ENCODE data around the gene PDXP. TPM values are rescaled to one million over a fixed set of nuclear protein-coding genes. Genes with fewer than 3 reads are reported as not detected.
"Not testable (repeated sequence)": the region's sequence is repeated elsewhere in the genome, so short reads cannot be mapped to it uniquely, and the experiment has no call there.

PDXP gene, protein sequence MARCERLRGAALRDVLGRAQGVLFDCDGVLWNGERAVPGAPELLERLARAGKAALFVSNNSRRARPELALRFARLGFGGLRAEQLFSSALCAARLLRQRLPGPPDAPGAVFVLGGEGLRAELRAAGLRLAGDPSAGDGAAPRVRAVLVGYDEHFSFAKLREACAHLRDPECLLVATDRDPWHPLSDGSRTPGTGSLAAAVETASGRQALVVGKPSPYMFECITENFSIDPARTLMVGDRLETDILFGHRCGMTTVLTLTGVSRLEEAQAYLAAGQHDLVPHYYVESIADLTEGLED
- total RNA-seq: 10 to 100 TPM; 18.6 to 21.7 (median 20.4) TPM
- polyA plus RNA-seq: 21.0 TPM
- long read RNA-seq, donor 1, transcript PDXP-201 (2 exons, 2,010 nt): major isoform, 106 of 106 reads
- long read RNA-seq, donor 1, partial matches to known transcripts: 0 of 106 reads
- long read RNA-seq, donor 1, other reads (novel, unspliced or antisense): 0 of 106 reads
- long read RNA-seq, donor 2, transcript PDXP-201 (2 exons, 2,010 nt): major isoform, 80 of 80 reads
- long read RNA-seq, donor 2, partial matches to known transcripts: 0 of 80 reads
- long read RNA-seq, donor 2, other reads (novel, unspliced or antisense): 0 of 80 reads
- long read RNA-seq, donor 3, partial matches to known transcripts: 0 of 2 reads
- long read RNA-seq, donor 3, other reads (novel, unspliced or antisense): 0 of 2 reads
- long read RNA-seq, donor 4, transcript PDXP-201 (2 exons, 2,010 nt): major isoform, 55 of 55 reads
- long read RNA-seq, donor 4, partial matches to known transcripts: 0 of 55 reads
- long read RNA-seq, donor 4, other reads (novel, unspliced or antisense): 0 of 55 reads

DNA sequence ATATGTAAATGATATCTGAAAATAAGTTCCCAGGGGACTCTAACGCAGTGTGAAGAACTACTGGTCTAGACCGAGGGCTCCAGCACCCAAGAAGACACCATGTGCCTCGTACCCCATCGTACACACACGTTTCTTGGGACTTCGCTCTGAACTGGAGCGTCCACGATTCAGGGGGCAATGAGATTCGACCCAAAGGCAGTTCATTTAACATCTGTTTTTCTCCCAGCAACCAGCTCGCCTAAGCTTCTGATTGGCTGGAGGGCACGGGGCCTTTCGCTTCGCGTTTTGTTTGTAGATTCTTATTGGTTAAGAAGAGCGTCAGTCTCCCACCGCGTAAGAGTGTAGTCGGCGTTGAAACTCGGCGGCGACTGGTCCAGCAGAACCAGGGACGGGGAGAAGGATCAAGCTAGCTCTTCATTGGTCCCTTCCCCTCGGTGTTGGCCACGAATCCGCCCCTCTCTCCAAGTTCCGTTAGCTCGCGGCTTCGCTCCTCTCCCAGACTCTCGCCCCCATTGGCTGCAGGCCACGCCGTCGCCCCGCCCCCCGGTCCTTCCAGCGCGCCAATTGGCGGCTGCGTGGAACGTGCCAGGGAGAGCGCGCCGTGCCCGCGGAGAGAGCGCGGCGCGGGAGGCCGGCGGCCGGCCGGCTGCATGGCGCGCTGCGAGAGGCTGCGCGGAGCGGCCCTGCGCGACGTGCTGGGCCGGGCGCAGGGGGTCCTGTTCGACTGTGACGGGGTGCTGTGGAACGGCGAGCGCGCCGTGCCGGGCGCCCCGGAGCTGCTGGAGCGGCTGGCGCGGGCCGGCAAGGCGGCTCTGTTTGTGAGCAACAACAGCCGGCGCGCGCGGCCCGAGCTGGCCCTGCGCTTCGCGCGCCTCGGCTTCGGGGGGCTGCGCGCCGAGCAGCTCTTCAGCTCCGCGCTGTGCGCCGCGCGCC is at the start of gene PDXP:
TSS of gene PDXP (plus strand) at position 591 of the 933 bp plus-strand sequence. CDS start at position 651, 60 bp downstream.
- intact Hi-C loops (cut with DNase I): no loop called here
- WGBS: under 1% methylated on average over 101 of the region's 101 CpGs

DNA sequence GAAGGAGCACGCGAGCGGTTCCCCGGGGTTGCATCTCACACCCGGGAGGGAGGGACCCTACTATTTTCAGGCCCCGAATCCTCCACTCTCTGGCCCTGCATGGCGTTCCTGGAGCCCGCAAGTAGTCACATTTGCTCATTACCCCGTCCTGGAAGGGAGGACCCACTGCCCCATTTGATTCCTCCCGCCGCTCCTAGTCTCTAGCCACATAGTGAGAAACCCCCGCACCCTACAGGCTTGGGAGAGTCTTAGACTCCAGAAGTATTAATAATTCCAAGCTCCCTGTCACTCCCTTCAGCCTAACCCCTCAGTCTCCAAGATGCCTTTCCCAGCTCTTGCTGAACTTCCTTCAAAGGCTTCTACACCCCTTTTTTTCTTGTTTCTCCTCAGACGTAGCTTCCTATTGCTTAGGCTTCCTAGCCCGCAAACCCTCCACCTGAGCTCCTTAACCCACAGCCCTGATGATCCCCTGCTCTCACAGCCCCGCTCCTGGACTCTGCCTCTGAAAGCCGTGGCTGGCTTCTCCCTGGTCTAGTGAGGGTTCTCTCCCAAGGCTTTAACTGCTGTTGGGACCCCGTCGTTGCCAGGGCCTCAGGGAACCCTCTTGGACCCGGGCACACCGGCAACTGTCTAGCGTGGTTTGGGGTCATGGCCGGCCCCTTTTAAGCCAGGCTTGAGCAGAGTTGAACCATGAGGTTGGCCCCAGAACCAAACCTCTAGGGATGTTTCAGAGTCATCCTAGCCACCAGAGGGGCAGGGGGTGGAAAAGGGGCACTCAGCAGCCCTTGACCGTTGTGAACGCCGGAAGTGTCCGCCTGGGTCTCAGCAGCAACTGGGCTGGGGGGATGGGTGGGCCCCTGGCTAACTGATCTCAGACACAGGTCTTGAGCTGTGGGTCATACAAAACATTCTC is 49.0 kb upstream of the PDXP start:
- Histone ChIP-seq H3K27ac (ENCODE audit: low read length) (peak overlapping the region; percentile 86), H3K4me3 (ENCODE audit: low read length) (peak overlapping the region; percentile 90), H3K27me3 (ENCODE audit: control insufficient read depth, insufficient read depth) (no peaks in the 10 kb centered on the region), H3K4me1 (ENCODE audit: control insufficient read depth, insufficient read depth, low read length) (peaks cover 4% of the 10 kb centered on the region), H3K9me3 (ENCODE audit: control insufficient read depth, low read length) (no peaks in the 10 kb centered on the region)
- intact Hi-C loops (cut with DNase I): no loop called here
- ATAC-seq: peak in 1 of 2 donors; percentile 0
- 12% methylated on average over 26 of the region's 26 CpGs for WGBS
- peak in 1 of 3 donors; percentile 62 for DNase-seq

More for the DNA sequence above, at the start of gene PDXP:
- Histone ChIP-seq H3K27me3 (ENCODE audit: control insufficient read depth, insufficient read depth) (no peaks in the 10 kb centered on the region), H3K4me3 (ENCODE audit: low read length) (peak within 1 kb of the TSS; percentile 66), H3K4me1 (ENCODE audit: control insufficient read depth, insufficient read depth, low read length) (peaks cover 14% of the 10 kb centered on the region), H3K27ac (ENCODE audit: low read length) (peak within 1 kb of the TSS; percentile 94), H3K9me3 (ENCODE audit: control insufficient read depth, low read length) (no peaks in the 10 kb centered on the region)
- ATAC-seq (peak; percentile 97 to 98), DNase-seq (peak; percentile 99 to 100 (median 100))

DNA sequence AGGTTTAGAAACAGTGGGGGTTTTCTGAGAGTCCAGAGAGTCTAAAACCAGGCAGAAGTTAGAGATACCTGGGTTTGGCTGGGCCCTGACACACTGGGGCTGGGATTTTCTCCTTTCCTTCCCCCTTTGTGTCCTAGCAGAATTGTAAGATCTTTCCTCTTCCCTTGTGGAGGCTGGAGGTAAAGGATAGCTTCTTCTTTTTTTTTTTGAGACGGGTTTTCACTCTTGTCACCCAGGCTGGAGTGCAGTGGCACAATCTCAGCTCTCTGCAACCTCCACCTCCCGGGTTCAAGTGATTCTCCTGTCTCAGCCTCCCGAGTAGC is 48.4 kb upstream of the PDXP start:
- H3K27ac ChIP-seq (ENCODE audit: low read length); H3K4me3 ChIP-seq (ENCODE audit: low read length); intact Hi-C loops (cut with DNase I); ATAC-seq; H3K4me1 ChIP-seq (ENCODE audit: control insufficient read depth, insufficient read depth, low read length); H3K9me3 ChIP-seq (ENCODE audit: control insufficient read depth, low read length); H3K27me3 ChIP-seq (ENCODE audit: control insufficient read depth, insufficient read depth); DNase-seq: not testable (repeated sequence)
- 76% methylated on average over 3 of the region's 3 CpGs for WGBS

DNA sequence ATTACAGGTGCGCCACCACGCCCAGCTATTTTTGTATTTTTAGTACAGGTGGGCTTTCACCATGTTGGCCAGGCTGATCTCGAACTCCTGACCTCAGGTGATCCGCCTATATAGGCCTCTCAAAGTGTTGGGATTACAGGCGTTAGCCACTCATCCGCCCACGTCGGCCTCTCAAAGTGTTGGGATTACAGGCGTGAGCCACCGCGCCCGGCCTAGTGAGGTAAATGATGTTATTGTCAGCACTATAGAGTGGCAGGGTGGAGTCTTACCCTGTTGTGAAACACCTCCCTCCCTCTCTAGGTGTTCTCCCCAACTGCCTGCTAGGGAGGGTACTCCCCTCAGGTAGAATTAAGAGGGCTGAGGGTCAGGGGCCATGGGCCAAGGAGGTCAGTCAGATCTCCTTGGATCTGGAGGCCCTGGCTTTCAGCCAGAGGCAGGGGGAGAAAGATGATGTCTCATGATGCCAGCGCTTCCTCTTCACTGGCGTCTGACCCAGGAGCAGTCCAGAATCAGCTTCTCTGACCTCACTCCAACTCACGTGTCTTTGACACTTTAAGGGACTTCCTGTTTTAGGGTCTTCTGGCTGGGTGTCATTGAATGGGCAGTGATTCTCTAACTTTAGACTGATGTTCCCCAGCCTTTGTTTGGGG is 47.9 kb upstream of the PDXP start:
- no peaks in the 10 kb centered on the region for H3K27me3 ChIP-seq (ENCODE audit: control insufficient read depth, insufficient read depth)
- no peak overlapping the region for H3K27ac ChIP-seq (ENCODE audit: low read length)
- no peak overlapping the region for H3K4me3 ChIP-seq (ENCODE audit: low read length)
- 77% methylated on average over 15 of the region's 15 CpGs for WGBS
- ATAC-seq (no peak), DNase-seq (peak in 1 of 3 donors; percentile 61)
- intact Hi-C loops (cut with DNase I): no loop called here
- no peaks in the 10 kb centered on the region for H3K9me3 ChIP-seq (ENCODE audit: control insufficient read depth, low read length)
- peaks cover 4% of the 10 kb centered on the region for H3K4me1 ChIP-seq (ENCODE audit: control insufficient read depth, insufficient read depth, low read length)

DNA sequence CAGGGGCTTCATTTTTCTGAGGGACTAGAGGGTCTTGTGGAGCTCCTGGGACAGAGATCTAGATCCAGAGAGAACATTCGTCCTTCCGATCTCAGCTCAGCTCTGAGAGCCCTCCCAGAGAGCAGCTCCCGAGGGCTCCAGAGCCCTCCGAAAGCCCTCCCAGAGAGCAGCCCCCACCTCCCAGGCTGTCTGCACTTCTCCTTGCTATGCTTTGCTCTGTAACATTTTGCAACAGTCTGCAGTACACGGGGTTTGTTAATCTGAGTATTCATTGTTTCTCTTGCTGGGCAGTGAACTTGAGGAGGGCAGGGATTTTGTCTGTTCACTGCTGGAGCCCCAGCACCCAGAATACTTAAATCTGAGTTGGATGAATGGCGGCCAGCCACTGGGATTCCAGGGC is 47.3 kb upstream of the PDXP start:
- no peak overlapping the region for H3K27ac ChIP-seq (ENCODE audit: low read length)
- H3K4me1 ChIP-seq (ENCODE audit: control insufficient read depth, insufficient read depth, low read length): peaks cover 4% of the 10 kb centered on the region
- WGBS: 59% methylated on average over 6 of the region's 6 CpGs
- no peaks in the 10 kb centered on the region for H3K27me3 ChIP-seq (ENCODE audit: control insufficient read depth, insufficient read depth)
- no peaks in the 10 kb centered on the region for H3K9me3 ChIP-seq (ENCODE audit: control insufficient read depth, low read length)
- no peak for ATAC-seq
- no peak for DNase-seq
- H3K4me3 ChIP-seq (ENCODE audit: low read length): no peak overlapping the region
- intact Hi-C loops (cut with DNase I): no loop called here

DNA sequence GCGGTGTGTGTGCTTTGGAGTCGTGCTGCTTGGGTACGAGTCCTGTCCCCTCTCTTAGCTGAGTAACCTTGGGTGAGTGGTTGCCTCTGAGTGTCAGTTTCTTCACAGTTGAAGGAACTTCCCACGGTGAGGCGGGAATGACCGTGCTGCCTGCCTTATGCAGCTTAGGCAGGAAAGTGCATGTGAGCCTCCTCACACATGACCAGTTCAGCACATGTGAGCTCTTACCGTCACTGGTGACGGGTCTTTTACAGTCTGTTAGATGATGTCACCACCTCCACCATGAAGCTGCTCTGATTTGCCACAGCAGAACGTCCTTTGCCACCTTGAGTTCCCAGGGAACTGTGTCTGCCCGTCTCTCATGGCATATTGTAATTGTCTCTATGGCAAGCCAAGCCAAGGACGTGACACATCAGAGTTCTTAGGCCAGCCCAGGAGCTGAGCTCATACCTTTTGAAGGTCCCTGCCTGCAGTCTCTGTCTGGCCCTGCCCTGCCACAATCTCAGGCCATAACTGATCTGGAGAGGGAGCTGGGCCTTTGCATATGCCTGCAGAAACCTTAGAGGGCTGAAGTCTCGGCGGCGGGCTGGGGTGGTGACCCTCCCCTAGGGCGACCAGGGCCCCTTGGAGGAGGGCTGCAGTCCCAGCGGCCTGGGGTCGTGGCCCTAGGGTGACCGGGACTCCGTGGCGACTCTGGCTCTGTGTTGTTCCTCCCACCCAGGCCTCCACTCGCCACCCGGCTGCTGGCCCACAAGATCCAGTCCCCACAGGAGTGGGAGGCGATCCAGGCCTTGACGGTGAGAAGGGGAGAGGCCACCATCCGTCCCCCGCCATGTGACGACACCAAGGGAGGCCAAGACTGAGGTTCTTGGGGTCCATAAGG is 42.1 kb upstream of the PDXP start:
- intact Hi-C loops (cut with DNase I): no loop called here
- Histone ChIP-seq H3K27ac (ENCODE audit: low read length) (no peak overlapping the region), H3K27me3 (ENCODE audit: control insufficient read depth, insufficient read depth) (no peaks in the 10 kb centered on the region), H3K4me3 (ENCODE audit: low read length) (no peak overlapping the region), H3K9me3 (ENCODE audit: control insufficient read depth, low read length) (no peaks in the 10 kb centered on the region), H3K4me1 (ENCODE audit: control insufficient read depth, insufficient read depth, low read length) (no peaks in the 10 kb centered on the region)
- DNase-seq: no peak
- peak in 1 of 2 donors; percentile 2 for ATAC-seq
- 91% methylated on average over 27 of the region's 27 CpGs for WGBS

DNA sequence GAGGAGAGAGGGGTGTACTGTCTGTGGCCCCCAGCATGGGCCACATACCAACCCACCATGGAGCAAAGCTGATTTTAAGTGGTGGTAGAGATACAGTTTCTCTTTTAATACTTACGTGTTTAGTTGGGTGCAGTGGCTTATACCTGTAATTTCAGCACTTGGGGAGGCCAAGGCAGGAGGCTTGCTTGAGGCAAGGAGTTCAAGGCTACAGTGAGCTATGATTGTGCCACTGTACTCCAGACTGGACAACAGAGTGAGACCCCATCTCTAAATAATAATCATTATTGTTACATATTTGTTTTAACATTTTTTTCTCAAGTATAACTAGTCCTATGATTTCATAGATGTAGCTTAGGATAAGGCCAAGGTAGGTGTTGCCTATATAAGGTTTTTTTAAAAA is 41.1 kb upstream of the PDXP start:
- DNase-seq: no peak
- intact Hi-C loops (cut with DNase I): no loop called here
- WGBS: 86% methylated on average over 1 of the region's 1 CpG
- no peaks in the 10 kb centered on the region for H3K4me1 ChIP-seq (ENCODE audit: control insufficient read depth, insufficient read depth, low read length)
- no peak overlapping the region for H3K4me3 ChIP-seq (ENCODE audit: low read length)
- H3K27ac ChIP-seq (ENCODE audit: low read length): no peak overlapping the region
- no peak for ATAC-seq
- H3K27me3 ChIP-seq (ENCODE audit: control insufficient read depth, insufficient read depth): no peaks in the 10 kb centered on the region
- no peaks in the 10 kb centered on the region for H3K9me3 ChIP-seq (ENCODE audit: control insufficient read depth, low read length)

DNA sequence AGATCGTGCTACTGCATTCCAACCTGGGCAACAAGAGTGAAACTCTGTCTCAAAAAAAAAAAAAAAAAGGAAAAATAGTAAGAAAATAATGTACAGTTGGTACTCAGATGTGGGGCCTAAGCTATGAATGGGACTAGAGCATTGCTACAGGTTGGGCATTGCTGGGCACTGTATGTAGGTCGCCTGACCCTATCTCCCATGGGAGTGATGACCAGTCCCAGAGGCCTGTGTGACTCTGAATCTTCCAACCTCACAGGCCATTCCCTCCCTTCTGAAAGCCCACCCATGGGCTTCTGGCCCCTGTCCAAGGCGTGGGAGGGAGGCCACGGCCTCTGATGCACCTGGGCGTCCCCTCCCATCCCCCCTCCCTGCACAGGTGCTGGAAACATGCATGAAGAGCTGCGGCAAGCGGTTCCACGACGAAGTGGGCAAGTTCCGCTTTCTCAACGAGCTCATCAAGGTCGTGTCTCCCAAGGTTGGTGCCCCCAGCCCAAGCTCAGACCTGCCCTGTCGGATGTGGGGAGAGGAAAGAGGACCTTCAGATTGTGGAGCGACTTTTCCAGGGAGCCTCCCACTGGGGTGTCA is 40.4 kb upstream of the PDXP start:
- ATAC-seq (no peak), DNase-seq (peak in 1 of 3 donors; percentile 59)
- no peaks in the 10 kb centered on the region for H3K9me3 ChIP-seq (ENCODE audit: control insufficient read depth, low read length)
- WGBS: 91% methylated on average over 14 of the region's 14 CpGs
- H3K27me3 ChIP-seq (ENCODE audit: control insufficient read depth, insufficient read depth): no peaks in the 10 kb centered on the region
- intact Hi-C loops (cut with DNase I): no loop called here
- no peaks in the 10 kb centered on the region for H3K4me1 ChIP-seq (ENCODE audit: control insufficient read depth, insufficient read depth, low read length)
- H3K4me3 ChIP-seq (ENCODE audit: low read length): no peak overlapping the region
- no peak overlapping the region for H3K27ac ChIP-seq (ENCODE audit: low read length)

DNA sequence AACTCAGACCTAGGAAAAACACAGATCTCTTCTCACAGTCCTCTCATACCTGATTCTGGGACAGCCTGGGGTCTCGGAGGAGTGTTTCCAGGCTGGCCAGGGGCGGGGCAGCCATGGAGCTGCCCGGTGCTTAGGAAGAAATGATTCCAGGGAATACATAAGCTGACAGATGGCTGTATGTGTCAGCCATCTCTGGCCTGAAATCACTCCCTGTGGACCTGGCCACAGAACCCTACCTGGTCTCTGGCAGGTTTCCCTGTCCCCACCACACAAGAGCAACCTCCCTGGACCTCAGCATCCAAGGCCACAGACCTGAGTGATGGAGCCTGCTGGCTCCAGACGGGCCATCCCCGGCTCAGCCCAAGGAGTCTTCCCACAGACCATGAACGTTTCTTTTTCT is 39.8 kb upstream of the PDXP start:
- no peak overlapping the region for H3K27ac ChIP-seq (ENCODE audit: low read length)
- H3K9me3 ChIP-seq (ENCODE audit: control insufficient read depth, low read length): no peaks in the 10 kb centered on the region
- H3K27me3 ChIP-seq (ENCODE audit: control insufficient read depth, insufficient read depth): no peaks in the 10 kb centered on the region
- no peak for DNase-seq
- no peak overlapping the region for H3K4me3 ChIP-seq (ENCODE audit: low read length)
- intact Hi-C loops (cut with DNase I): no loop called here
- H3K4me1 ChIP-seq (ENCODE audit: control insufficient read depth, insufficient read depth, low read length): no peaks in the 10 kb centered on the region
- ATAC-seq: no peak
- WGBS: 91% methylated on average over 6 of the region's 6 CpGs
